ENCODE measurements around the gene ARHGEF2. TPM values are rescaled to one million over a fixed set of nuclear protein-coding genes. Genes with fewer than 3 reads are reported as not detected.

Gene ARHGEF2
- total and polyA plus RNA-seq, 9 of the 15 experiments (the other 6 are each of a cell fraction or from before 2014, with no cell fraction given) = 7.1 to 162 (median 62.2) TPM

- no peak for TF ChIP-seq C11orf30 (IDR thresholded peaks at IDR 0.05; ENCODE audit: low read depth)
- peak; percentile 94 for TF ChIP-seq RBFOX2 (IDR thresholded peaks at IDR 0.05; ENCODE audit: low read depth, low read length)
- no peak for TF ChIP-seq ZNF785 (CRISPR knock-in tag; IDR thresholded peaks at IDR 0.05)
- TF ChIP-seq ZNF263 (CRISPR knock-in tag; IDR thresholded peaks at IDR 0.05; ENCODE audit: borderline replicate concordance) = peak; percentile 52
- no peak for TF ChIP-seq ZNF592 (IDR thresholded peaks at IDR 0.05)
- no peak for TF ChIP-seq PYGO2 (tag; IDR thresholded peaks at IDR 0.05)
- TF ChIP-seq RNF2 (IDR thresholded peaks at IDR 0.05) = no peak
- TF ChIP-seq, protein P1, sequence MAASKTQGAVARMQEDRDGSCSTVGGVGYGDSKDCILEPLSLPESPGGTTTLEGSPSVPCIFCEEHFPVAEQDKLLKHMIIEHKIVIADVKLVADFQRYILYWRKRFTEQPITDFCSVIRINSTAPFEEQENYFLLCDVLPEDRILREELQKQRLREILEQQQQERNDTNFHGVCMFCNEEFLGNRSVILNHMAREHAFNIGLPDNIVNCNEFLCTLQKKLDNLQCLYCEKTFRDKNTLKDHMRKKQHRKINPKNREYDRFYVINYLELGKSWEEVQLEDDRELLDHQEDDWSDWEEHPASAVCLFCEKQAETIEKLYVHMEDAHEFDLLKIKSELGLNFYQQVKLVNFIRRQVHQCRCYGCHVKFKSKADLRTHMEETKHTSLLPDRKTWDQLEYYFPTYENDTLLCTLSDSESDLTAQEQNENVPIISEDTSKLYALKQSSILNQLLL (CRISPR knock-in tag; IDR thresholded peaks at IDR 0.05; ENCODE audit: borderline replicate concordance) = no peak
- TF ChIP-seq RBM14 (IDR thresholded peaks at IDR 0.05; ENCODE audit: borderline replicate concordance, insufficient read depth, low read depth, low read length) = 0 out of 2 replicates have a peak, but pooled peaks have one; percentile 24
- TF ChIP-seq TCFL5 (CRISPR knock-in tag; conservative IDR thresholded peaks at IDR 0.05) = no peak
- 0 out of 2 replicates have a peak, but pooled peaks have one; percentile 35 for TF ChIP-seq ZEB2 (IDR thresholded peaks at IDR 0.05)
- TF ChIP-seq HMGN3 (IDR thresholded peaks at IDR 0.05; ENCODE audit: borderline replicate concordance, extremely low read depth, insufficient read length, low read depth, low read length) = peak; percentile 71
- 0 out of 2 replicates have a peak, but pooled peaks have one; percentile 63 for TF ChIP-seq HMGXB4 (CRISPR knock-in tag; IDR thresholded peaks at IDR 0.05)
- TF ChIP-seq, protein P2, sequence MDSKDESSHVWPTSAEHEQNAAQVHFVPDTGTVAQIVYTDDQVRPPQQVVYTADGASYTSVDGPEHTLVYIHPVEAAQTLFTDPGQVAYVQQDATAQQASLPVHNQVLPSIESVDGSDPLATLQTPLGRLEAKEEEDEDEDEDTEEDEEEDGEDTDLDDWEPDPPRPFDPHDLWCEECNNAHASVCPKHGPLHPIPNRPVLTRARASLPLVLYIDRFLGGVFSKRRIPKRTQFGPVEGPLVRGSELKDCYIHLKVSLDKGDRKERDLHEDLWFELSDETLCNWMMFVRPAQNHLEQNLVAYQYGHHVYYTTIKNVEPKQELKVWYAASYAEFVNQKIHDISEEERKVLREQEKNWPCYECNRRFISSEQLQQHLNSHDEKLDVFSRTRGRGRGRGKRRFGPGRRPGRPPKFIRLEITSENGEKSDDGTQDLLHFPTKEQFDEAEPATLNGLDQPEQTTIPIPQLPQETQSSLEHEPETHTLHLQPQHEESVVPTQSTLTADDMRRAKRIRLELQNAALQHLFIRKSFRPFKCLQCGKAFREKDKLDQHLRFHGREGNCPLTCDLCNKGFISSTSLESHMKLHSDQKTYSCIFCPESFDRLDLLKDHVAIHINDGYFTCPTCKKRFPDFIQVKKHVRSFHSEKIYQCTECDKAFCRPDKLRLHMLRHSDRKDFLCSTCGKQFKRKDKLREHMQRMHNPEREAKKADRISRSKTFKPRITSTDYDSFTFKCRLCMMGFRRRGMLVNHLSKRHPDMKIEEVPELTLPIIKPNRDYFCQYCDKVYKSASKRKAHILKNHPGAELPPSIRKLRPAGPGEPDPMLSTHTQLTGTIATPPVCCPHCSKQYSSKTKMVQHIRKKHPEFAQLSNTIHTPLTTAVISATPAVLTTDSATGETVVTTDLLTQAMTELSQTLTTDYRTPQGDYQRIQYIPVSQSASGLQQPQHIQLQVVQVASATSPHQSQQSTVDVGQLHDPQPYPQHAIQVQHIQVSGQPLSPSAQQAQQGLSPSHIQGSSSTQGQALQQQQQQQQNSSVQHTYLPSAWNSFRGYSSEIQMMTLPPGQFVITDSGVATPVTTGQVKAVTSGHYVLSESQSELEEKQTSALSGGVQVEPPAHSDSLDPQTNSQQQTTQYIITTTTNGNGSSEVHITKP (IDR thresholded peaks at IDR 0.05; ENCODE audit: partially characterized antibody) = peak; percentile 53
- peak; percentile 60 for TF ChIP-seq ATF7 (IDR thresholded peaks at IDR 0.05)
- peak; percentile 34 for TF ChIP-seq CBFA2T3 (IDR thresholded peaks at IDR 0.05)
- peak; percentile 70 for TF ChIP-seq ETV1 (tag; conservative IDR thresholded peaks at IDR 0.05; ENCODE audit: low read depth)
Observed at GRCh38 chr1:155978325-155978972, at the start of gene ARHGEF2 (continued).

Measured in K562 (cell line).